Stimulated activated CD4-positive, alpha-beta T cell treated with anti-CD3 and anti-CD28 coated beads, Interleukin-15, amount 100 ng/mL, for 1 hour (primary cell): ENCODE data around the gene VPS36.
"Not testable (repeated sequence)": the region's sequence is repeated elsewhere in the genome, so short reads cannot be mapped to it uniquely, and the experiment has no call there.

ENCODE experiments used
- DNase-seq, 2 donors: peaks; one replicate each; pipeline ENCODE4 v3.0.0-alpha.2; 2020; ENCODE audit warnings: low read depth in 1 of 2, low spot score in 1 of 2

The VPS36 gene

GRCh38 chr13:52378312-52378711 lies 72.1 kb downstream of the VPS36 start:
- no peak for DNase-seq

DNA sequence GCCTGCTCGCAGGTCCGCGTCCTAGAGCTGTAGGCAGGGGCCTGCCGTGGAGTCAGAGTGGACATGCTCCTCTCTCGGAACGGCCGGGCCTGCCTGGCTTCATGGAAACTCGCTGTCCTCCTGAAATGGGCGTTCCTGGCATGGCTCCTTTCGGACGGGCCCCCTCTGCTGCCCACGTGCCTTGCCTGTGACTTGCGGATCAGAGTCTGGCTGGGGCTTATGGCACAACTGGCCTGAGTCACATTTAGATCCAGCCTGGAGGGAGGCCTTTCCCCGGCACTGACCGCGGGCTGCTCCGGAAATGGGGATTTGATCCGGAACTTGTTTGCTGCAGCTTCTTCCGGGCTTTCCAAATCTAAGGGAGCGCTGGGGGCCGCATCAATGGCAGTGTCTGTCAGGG lies 72.5 kb downstream of the VPS36 start:
- DNase-seq, result no peak

- no peak for DNase-seq
Measured at GRCh38 chr13:52374873-52375411, 75.5 kb downstream of the VPS36 start.

DNA sequence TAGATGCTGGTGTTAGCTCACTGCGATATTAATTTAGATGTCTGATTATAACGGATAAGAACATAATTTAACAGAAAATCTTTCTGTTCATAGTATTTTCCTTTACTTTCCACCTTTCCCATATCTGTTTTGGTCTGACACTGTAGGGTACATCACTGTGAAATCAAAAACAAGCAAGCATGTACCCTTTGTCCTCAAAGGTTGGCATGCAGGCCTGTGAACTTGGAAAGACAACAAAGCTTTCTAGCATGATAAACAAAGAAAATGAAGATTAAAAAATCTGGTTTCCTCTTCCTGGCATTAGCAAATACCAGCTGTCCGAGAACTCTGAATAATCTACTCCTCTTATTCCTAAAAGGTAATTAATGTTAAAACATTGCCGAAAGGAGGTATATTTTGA lies 76.0 kb downstream of the VPS36 start:
- DNase-seq, result no peak

DNA sequence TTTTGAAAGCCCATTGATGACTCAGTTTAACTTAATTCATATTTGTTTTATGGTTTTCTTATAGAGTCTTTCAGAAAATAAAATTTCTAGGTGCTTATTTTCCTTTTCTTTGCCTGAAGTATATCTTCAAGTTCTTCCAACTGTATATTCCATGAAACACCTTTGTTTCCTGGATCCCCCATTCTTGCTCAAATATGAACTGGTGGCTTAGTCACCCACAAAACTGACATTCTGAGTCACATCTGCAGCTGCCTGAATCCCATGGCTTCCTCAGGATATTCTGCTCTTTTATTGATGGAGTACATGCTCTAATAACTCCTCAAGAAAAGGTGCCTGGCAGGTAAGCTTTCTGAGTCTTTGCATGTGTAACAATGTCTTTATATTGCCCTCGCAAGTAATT lies 77.2 kb downstream of the VPS36 start:
- DNase-seq, result not testable (repeated sequence)

- no peak for DNase-seq
Measured at GRCh38 chr13:52371736-52372247, 78.6 kb downstream of the VPS36 start.

DNA sequence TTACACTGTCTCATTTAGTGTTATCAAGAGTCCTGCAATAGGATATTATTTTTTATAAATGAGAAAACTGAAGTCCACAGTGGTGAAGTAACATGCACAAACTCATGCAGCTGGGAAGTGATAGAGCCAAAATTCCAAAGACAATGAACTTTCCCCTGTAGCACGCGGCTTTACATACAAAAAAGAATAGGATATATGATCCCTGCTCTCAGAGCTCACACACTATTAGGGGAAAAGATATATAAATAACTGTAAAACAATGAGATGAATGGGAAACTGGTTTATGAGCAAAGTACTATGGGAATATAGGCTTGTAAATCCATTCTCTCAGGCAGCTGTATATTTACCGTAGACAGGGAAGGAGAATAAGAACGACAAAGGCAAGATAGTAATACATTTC lies 84.1 kb downstream of the VPS36 start:
- DNase-seq, result no peak
